KBM-7 (cell line): ENCODE measurements around the gene KIR2DL3.
A peak's percentile ranks its signal among the peaks of the same experiment; 100 is the strongest.
"Not testable (repeated sequence)": the region's sequence is repeated elsewhere in the genome, so short reads cannot be mapped to it uniquely, and the experiment has no call there.

Experiments used
- DNase-seq: peaks from one replicate; pipeline ENCODE4 v3.0.0-alpha.2; 2015
- in situ Hi-C: fragments of 300-500 bp; cut with MboI; formaldehyde crosslinking; loops from 2 replicates; pipeline ENCODE4 v1.14.3; 2020; ENCODE audit warnings: low sequenced_read_pairs, low pct_unique_long_range_greater_than_20kb, mixed read lengths

Gene KIR2DL3

GRCh38 chr19:54739587-54740497 lies 1.5 kb downstream of the KIR2DL3 start:
- DNase-seq, result no peak
- in situ Hi-C loops, result no loop called here

- DNase-seq, in situ Hi-C loops: not testable (repeated sequence)
Observed at GRCh38 chr19:54741950-54742349, 3.6 kb downstream of the KIR2DL3 start.

GRCh38 chr19:54744080-54744479 lies 5.8 kb downstream of the KIR2DL3 start:
- DNase-seq, in situ Hi-C loops: not testable (repeated sequence)

- peak; percentile 6 for DNase-seq
- in situ Hi-C loops, result not testable (repeated sequence)
Observed at GRCh38 chr19:54747614-54748322, 9.5 kb downstream of the KIR2DL3 start.

GRCh38 chr19:54750276-54750675 lies 12.0 kb downstream of the KIR2DL3 start:
- DNase-seq, in situ Hi-C loops: not testable (repeated sequence)

GRCh38 chr19:54756204-54757110 lies 18.1 kb downstream of the KIR2DL3 start:
- in situ Hi-C loops, DNase-seq: not testable (repeated sequence)

GRCh38 chr19:54758577-54758976 lies 20.3 kb downstream of the KIR2DL3 start:
- in situ Hi-C loops, DNase-seq: not testable (repeated sequence)

GRCh38 chr19:54764219-54764618 lies 25.9 kb downstream of the KIR2DL3 start:
- in situ Hi-C loops, DNase-seq: not testable (repeated sequence)

GRCh38 chr19:54766464-54766863 lies 28.2 kb downstream of the KIR2DL3 start:
- in situ Hi-C loops, DNase-seq: not testable (repeated sequence)

- in situ Hi-C loops, DNase-seq: not testable (repeated sequence)
Observed at GRCh38 chr19:54769646-54770045, 31.3 kb downstream of the KIR2DL3 start, which contains the start of gene KIR2DL1. Gene KIR2DL1, plus strand, starts transcription at chr19:54769793. Its CDS starts 58 bp downstream, at chr19:54769851.

GRCh38 chr19:54770511-54770910 lies 32.2 kb downstream of the KIR2DL3 start:
- in situ Hi-C loops, DNase-seq: not testable (repeated sequence)

GRCh38 chr19:54771018-54771960 lies 33.0 kb downstream of the KIR2DL3 start:
- not testable (repeated sequence) for DNase-seq

GRCh38 chr19:54772666-54773065 lies 34.4 kb downstream of the KIR2DL3 start:
- DNase-seq, in situ Hi-C loops: not testable (repeated sequence)

More at GRCh38 chr19:54771018-54771960, 33.0 kb downstream of the KIR2DL3 start:
- in situ Hi-C loops, result not testable (repeated sequence)

- DNase-seq, in situ Hi-C loops: not testable (repeated sequence)
Observed at GRCh38 chr19:54775095-54775815, 36.9 kb downstream of the KIR2DL3 start.

GRCh38 chr19:54775830-54776229 lies 37.5 kb downstream of the KIR2DL3 start:
- in situ Hi-C loops, DNase-seq: not testable (repeated sequence)

- in situ Hi-C loops, DNase-seq: not testable (repeated sequence)
Observed at GRCh38 chr19:54777851-54778250, 39.5 kb downstream of the KIR2DL3 start.

GRCh38 chr19:54778896-54779295 lies 40.6 kb downstream of the KIR2DL3 start:
- in situ Hi-C loops, DNase-seq: not testable (repeated sequence)
